ENCODE measurements around the gene VIL1. TPM values are rescaled to one million over a fixed set of nuclear protein-coding genes. Genes with fewer than 3 reads are reported as not detected.

The VIL1 gene
- total and polyA plus RNA-seq, 8 donors: 0.29 to 1.8 (median 1.2) TPM; not detected in 1

- Histone ChIP-seq H3K27ac (peak overlapping the region; percentile 99), H3K4me3 (peak overlapping the region; percentile 98), H3K9me3 (no peaks in the 10 kb centered on the region), H3K4me1 (peaks cover 33 to 78% of the 10 kb centered on the region in 2 donors), H3K36me3 (peaks cover 0 to 43% of the 10 kb centered on the region in 2 donors), H3K27me3 (no peaks in the 10 kb centered on the region)
- intact Hi-C loops (cut with DNase I): no loop called here
- ATAC-seq: no peak
- DNase-seq: peak in 1 of 4 donors; percentile 37
- TF ChIP-seq CTCF (IDR thresholded peaks at IDR 0.05): no peak
Measured at GRCh38 chr2:218401890-218402289, 17.0 kb upstream of the VIL1 start.

GRCh38 chr2:218402491-218402901 is 16.4 kb upstream of the VIL1 start:
- Histone ChIP-seq H3K27me3 (no peaks in the 10 kb centered on the region), H3K9me3 (no peaks in the 10 kb centered on the region), H3K27ac (peak overlapping the region in 1 of 2 donors; percentile 99), H3K4me3 (peak overlapping the region in 1 of 2 donors; percentile 98), H3K36me3 (peaks cover 0 to 43% of the 10 kb centered on the region in 2 donors), H3K4me1 (peaks cover 34 to 78% of the 10 kb centered on the region in 2 donors)
- TF ChIP-seq CTCF (IDR thresholded peaks at IDR 0.05): no peak
- intact Hi-C loops (cut with DNase I): no loop called here
- ATAC-seq: no peak
- DNase-seq: no peak

- DNase-seq: no peak
- no peak for TF ChIP-seq CTCF (IDR thresholded peaks at IDR 0.05)
- H3K27ac ChIP-seq: peak overlapping the region in 1 of 2 donors; percentile 99
- H3K4me3 ChIP-seq: peak overlapping the region in 1 of 2 donors; percentile 98
- ATAC-seq: no peak
- intact Hi-C loops (cut with DNase I): no loop called here
- peaks cover 32 to 78% of the 10 kb centered on the region in 2 donors for H3K4me1 ChIP-seq
- peaks cover 0 to 43% of the 10 kb centered on the region in 2 donors for H3K36me3 ChIP-seq
- H3K9me3 ChIP-seq: no peaks in the 10 kb centered on the region
- no peaks in the 10 kb centered on the region for H3K27me3 ChIP-seq
Measured at GRCh38 chr2:218402911-218403411, 16.0 kb upstream of the VIL1 start.

GRCh38 chr2:218403810-218404209 is 15.1 kb upstream of the VIL1 start:
- Histone ChIP-seq H3K27me3 (no peaks in the 10 kb centered on the region), H3K4me3 (no peak overlapping the region), H3K4me1 (peaks cover 32 to 74% of the 10 kb centered on the region in 2 donors), H3K36me3 (peaks cover 0 to 43% of the 10 kb centered on the region in 2 donors), H3K27ac (peak overlapping the region in 1 of 2 donors; percentile 93), H3K9me3 (no peaks in the 10 kb centered on the region)
- ATAC-seq (no peak), DNase-seq (no peak)
- TF ChIP-seq CTCF (IDR thresholded peaks at IDR 0.05): no peak
- intact Hi-C loops (cut with DNase I): no loop called here

- ATAC-seq (no peak), DNase-seq (no peak)
- intact Hi-C loops (cut with DNase I): loop anchor here in 1 of 2 donors (5.0 kb wide), 1 partner anchor 63 kb away; no protein-coding TSS in a partner anchor
- TF ChIP-seq CTCF (IDR thresholded peaks at IDR 0.05): no peak
- no peaks in the 10 kb centered on the region for H3K27me3 ChIP-seq
- H3K36me3 ChIP-seq: peaks cover 0 to 43% of the 10 kb centered on the region in 2 donors
- H3K9me3 ChIP-seq: no peaks in the 10 kb centered on the region
- H3K4me3 ChIP-seq: no peak overlapping the region
- H3K27ac ChIP-seq: peak overlapping the region; percentile 33 to 93
- peaks cover 32 to 72% of the 10 kb centered on the region in 2 donors for H3K4me1 ChIP-seq
Measured at GRCh38 chr2:218404351-218405085, 14.4 kb upstream of the VIL1 start.
